Esophagus (tissue), 2 donors: ENCODE data around the gene SCN5A. TPM values are rescaled to one million over a fixed set of nuclear protein-coding genes. Genes with fewer than 3 reads are reported as not detected.

ENCODE experiments used
- H3K27ac ChIP-seq, 2 donors: one replicate each; pipeline ENCODE4 v1.5.1; 2013; ENCODE audit warnings: low read depth in 2 of 2, mild to moderate bottlenecking in 2 of 2, inconsistent platforms in 1 of 2, low read length in 1 of 2, moderate library complexity in 1 of 2
- H3K27me3 ChIP-seq, 2 donors: one replicate each; pipeline ENCODE4 v1.6.1; 2013; ENCODE audit warnings: low read length in 2 of 2, control low read depth in 1 of 2, mild to moderate bottlenecking in 1 of 2; ENCODE audit not compliant: insufficient read depth in 2 of 2, control insufficient read depth in 1 of 2
- H3K36me3 ChIP-seq, 2 donors: one replicate each; pipeline ENCODE4 v1.6.1; 2013; ENCODE audit warnings: low read length in 1 of 2; ENCODE audit not compliant: control insufficient read depth in 2 of 2, insufficient read depth in 2 of 2
- H3K4me1 ChIP-seq, 2 donors: one replicate each; pipeline ENCODE4 v1.6.1; 2013; ENCODE audit warnings: low read length in 1 of 2; ENCODE audit not compliant: control insufficient read depth in 2 of 2, insufficient read depth in 2 of 2
- H3K4me3 ChIP-seq, 2 donors: one replicate each; pipeline ENCODE4 v1.5.1; 2013; ENCODE audit warnings: low read length in 2 of 2, mild to moderate bottlenecking in 2 of 2, low read depth in 1 of 2, moderate library complexity in 1 of 2
- H3K9me3 ChIP-seq, 2 donors: one replicate each; pipeline ENCODE4 v1.6.1; 2013; ENCODE audit warnings: mild to moderate bottlenecking in 2 of 2, low read depth in 1 of 2, low read length in 1 of 2, moderate library complexity in 1 of 2; ENCODE audit not compliant: control insufficient read depth in 2 of 2, insufficient read depth in 1 of 2
- WGBS, 2 donors: extraction: QIAGEN DNeasy Blood & Tissue Kit; methylation state at CpG; one replicate each; pipeline ENCODE4 v1.1.7; 2013; 5-methylcytosine and 5-hydroxymethylcytosine counted together
- polyA plus RNA-seq, 2 donors: library from polyadenylated mRNA; stranded (reverse); fragments of 200-250 nt; gene quantifications; one replicate each; pipeline ENCODE4 v1.2.3, GENCODE V29; 2013
- donor health status: healthy with polysubstance abuse.
- donor health status: Bipolar disorder and iron deficiency.

SCN5A gene
- polyA plus RNA-seq, 2 donors = 0.02 to 0.05 TPM

GRCh38 chr3:38560996-38561717 lies 88.3 kb downstream of the SCN5A start:
- H3K4me3 ChIP-seq = no peak overlapping the region
- WGBS, 2 donors = 87 to 90% methylated on average over 7 of the region's 7 CpGs
- H3K27me3 ChIP-seq = no peaks in the 10 kb centered on the region
- no peaks in the 10 kb centered on the region for H3K36me3 ChIP-seq
- no peaks in the 10 kb centered on the region for H3K4me1 ChIP-seq
- no peaks in the 10 kb centered on the region for H3K9me3 ChIP-seq
- H3K27ac ChIP-seq = no peak overlapping the region

- Histone ChIP-seq H3K4me1 (no peaks in the 10 kb centered on the region), H3K27me3 (no peaks in the 10 kb centered on the region), H3K27ac (no peak overlapping the region), H3K36me3 (no peaks in the 10 kb centered on the region), H3K4me3 (no peak overlapping the region), H3K9me3 (no peaks in the 10 kb centered on the region)
- 91 to 94% methylated on average over 6 of the region's 6 CpGs for WGBS, 2 donors
Observed at GRCh38 chr3:38560284-38560683, 89.2 kb downstream of the SCN5A start.

GRCh38 chr3:38558864-38559263 lies 90.6 kb downstream of the SCN5A start:
- Histone ChIP-seq H3K27ac (no peak overlapping the region), H3K4me3 (no peak overlapping the region), H3K36me3 (no peaks in the 10 kb centered on the region), H3K27me3 (no peaks in the 10 kb centered on the region), H3K9me3 (no peaks in the 10 kb centered on the region), H3K4me1 (no peaks in the 10 kb centered on the region)
- WGBS, 2 donors = 63 to 80% methylated on average over 1 of the region's 1 CpG

DNA sequence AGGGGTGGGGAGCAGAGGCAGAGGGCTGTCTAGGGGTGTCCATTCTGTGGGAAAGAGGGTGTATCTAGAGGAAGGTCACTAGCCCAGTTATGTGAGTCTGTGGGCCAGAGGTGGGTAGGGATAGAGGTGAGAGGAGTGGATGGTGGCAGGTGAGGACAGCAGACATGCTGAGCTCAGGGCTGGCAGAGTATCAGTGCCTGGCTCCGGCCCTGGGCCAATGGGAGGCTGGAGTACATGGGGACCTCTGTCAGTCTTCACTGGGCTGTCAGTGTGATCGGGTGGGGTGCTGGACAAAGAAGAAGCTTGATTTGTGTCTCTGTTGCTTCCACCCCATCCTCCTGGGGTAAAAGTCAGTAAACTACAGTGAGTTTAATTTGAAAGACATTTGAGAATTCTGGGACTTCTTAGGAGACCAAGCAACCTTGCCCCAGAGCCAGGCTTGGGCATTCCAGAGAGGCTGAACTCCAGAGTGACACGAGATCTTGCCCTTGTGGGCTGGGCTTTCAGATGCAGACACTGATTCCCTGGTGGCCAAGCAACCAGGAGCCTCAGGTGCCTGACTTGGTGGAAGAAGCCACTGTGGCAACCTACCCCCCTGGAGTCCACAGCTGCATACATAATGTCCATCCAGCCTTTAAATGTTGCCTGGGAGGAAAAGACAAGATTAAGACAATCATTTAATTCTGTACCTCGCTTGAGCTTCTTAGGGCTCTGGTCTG lies 92.7 kb downstream of the SCN5A start:
- Histone ChIP-seq H3K4me1 (no peaks in the 10 kb centered on the region), H3K9me3 (no peaks in the 10 kb centered on the region), H3K27ac (no peak overlapping the region), H3K36me3 (no peaks in the 10 kb centered on the region), H3K4me3 (no peak overlapping the region), H3K27me3 (no peaks in the 10 kb centered on the region)
- 79 to 83% methylated on average over 4 of the region's 4 CpGs for WGBS, 2 donors

DNA sequence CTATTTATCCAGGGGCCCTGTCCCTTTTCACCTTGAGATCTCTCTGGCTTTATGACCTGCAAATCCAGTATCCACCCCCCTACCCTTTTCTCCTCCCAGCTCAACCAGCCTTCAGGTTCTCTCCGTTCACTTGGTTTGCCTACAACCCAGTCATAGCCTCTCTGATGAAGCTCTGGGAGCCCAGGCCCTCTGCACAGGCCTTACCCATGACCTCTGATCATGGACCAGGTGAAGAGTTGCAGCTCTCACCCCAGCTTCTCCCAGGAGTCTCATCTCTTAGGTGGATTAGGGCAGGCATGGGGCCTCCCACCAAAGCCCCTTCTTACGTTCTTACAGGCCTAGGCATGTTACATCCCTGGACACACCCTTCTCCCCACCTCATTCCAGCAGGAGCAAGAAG lies 93.6 kb downstream of the SCN5A start:
- H3K4me1 ChIP-seq = no peaks in the 10 kb centered on the region
- no peaks in the 10 kb centered on the region for H3K9me3 ChIP-seq
- no peaks in the 10 kb centered on the region for H3K27me3 ChIP-seq
- H3K36me3 ChIP-seq = no peaks in the 10 kb centered on the region
- 88 to 95% methylated on average over 2 of the region's 2 CpGs for WGBS, 2 donors
- no peak overlapping the region for H3K4me3 ChIP-seq
- no peak overlapping the region for H3K27ac ChIP-seq

GRCh38 chr3:38555149-38555840 lies 94.2 kb downstream of the SCN5A start:
- Histone ChIP-seq H3K27me3 (no peaks in the 10 kb centered on the region), H3K27ac (no peak overlapping the region), H3K4me1 (no peaks in the 10 kb centered on the region), H3K4me3 (no peak overlapping the region), H3K36me3 (no peaks in the 10 kb centered on the region), H3K9me3 (peaks cover 0 to 2% of the 10 kb centered on the region in 2 donors)
- WGBS, 2 donors = 84 to 85% methylated on average over 6 of the region's 6 CpGs

- H3K9me3 ChIP-seq = peaks cover 0 to 2% of the 10 kb centered on the region in 2 donors
- H3K27ac ChIP-seq = no peak overlapping the region
- H3K27me3 ChIP-seq = no peaks in the 10 kb centered on the region
- H3K36me3 ChIP-seq = no peaks in the 10 kb centered on the region
- H3K4me1 ChIP-seq = no peaks in the 10 kb centered on the region
- H3K4me3 ChIP-seq = no peak overlapping the region
- 90 to 91% methylated on average over 8 of the region's 8 CpGs for WGBS, 2 donors
Observed at GRCh38 chr3:38554127-38554827, 95.2 kb downstream of the SCN5A start.

GRCh38 chr3:38553071-38553470 lies 96.4 kb downstream of the SCN5A start:
- Histone ChIP-seq H3K27ac (no peak overlapping the region), H3K9me3 (peaks cover 0 to 2% of the 10 kb centered on the region in 2 donors), H3K4me1 (no peaks in the 10 kb centered on the region), H3K36me3 (no peaks in the 10 kb centered on the region), H3K4me3 (no peak overlapping the region), H3K27me3 (no peaks in the 10 kb centered on the region)
- WGBS, 2 donors = 92 to 93% methylated on average over 2 of the region's 2 CpGs

- H3K9me3 ChIP-seq = peaks cover 0 to 2% of the 10 kb centered on the region in 2 donors
- no peaks in the 10 kb centered on the region for H3K27me3 ChIP-seq
- H3K4me3 ChIP-seq = no peak overlapping the region
- H3K4me1 ChIP-seq = no peaks in the 10 kb centered on the region
- no peak overlapping the region for H3K27ac ChIP-seq
- 78 to 79% methylated on average over 6 of the region's 6 CpGs for WGBS, 2 donors
- no peaks in the 10 kb centered on the region for H3K36me3 ChIP-seq
Observed at GRCh38 chr3:38552364-38552763, 97.1 kb downstream of the SCN5A start.
